ENCODE data around the gene LPP. TPM values are rescaled to one million over a fixed set of nuclear protein-coding genes. Genes with fewer than 3 reads are reported as not detected.

The LPP gene
- total RNA-seq, 4 donors from 2014 or later, result 183 to 293 (median 242) TPM

- H3K4me1 ChIP-seq, result peaks cover 0 to 12% (median 0%) of the 10 kb centered on the region in 4 donors
- H3K27me3 ChIP-seq, result no peaks in the 10 kb centered on the region
- TF ChIP-seq POLR2A (IDR thresholded peaks at IDR 0.05) (no peak), EP300 (IDR thresholded peaks at IDR 0.05) (no peak)
- TF ChIP-seq, protein P1, sequence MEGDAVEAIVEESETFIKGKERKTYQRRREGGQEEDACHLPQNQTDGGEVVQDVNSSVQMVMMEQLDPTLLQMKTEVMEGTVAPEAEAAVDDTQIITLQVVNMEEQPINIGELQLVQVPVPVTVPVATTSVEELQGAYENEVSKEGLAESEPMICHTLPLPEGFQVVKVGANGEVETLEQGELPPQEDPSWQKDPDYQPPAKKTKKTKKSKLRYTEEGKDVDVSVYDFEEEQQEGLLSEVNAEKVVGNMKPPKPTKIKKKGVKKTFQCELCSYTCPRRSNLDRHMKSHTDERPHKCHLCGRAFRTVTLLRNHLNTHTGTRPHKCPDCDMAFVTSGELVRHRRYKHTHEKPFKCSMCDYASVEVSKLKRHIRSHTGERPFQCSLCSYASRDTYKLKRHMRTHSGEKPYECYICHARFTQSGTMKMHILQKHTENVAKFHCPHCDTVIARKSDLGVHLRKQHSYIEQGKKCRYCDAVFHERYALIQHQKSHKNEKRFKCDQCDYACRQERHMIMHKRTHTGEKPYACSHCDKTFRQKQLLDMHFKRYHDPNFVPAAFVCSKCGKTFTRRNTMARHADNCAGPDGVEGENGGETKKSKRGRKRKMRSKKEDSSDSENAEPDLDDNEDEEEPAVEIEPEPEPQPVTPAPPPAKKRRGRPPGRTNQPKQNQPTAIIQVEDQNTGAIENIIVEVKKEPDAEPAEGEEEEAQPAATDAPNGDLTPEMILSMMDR (IDR thresholded peaks at IDR 0.05), result no peak
- H3K36me3 ChIP-seq, result no peaks in the 10 kb centered on the region
- no peak for DNase-seq (ENCODE audit: low spot score in 2 of 2)
- peak overlapping the region in 2 of 4 donors; percentile 45 to 55 for H3K27ac ChIP-seq
- 66 to 69% methylated on average over 8 of the region's 8 CpGs for WGBS, 2 donors
- H3K4me3 ChIP-seq, result no peak overlapping the region
- no peaks in the 10 kb centered on the region for H3K9me3 ChIP-seq
These were observed 298.3 kb downstream of the LPP start for GRCh38 chr3:188452158-188452772.

GRCh38 chr3:188453431-188454384 is 299.8 kb downstream of the LPP start:
- no peak overlapping the region for H3K27ac ChIP-seq
- H3K4me1 ChIP-seq, result peaks cover 0 to 12% (median 0%) of the 10 kb centered on the region in 4 donors
- WGBS, 2 donors, result 88 to 97% methylated on average over 6 of the region's 6 CpGs
- H3K27me3 ChIP-seq, result no peaks in the 10 kb centered on the region
- no peaks in the 10 kb centered on the region for H3K9me3 ChIP-seq
- TF ChIP-seq, protein P1 (IDR thresholded peaks at IDR 0.05), result no peak
- TF ChIP-seq POLR2A (IDR thresholded peaks at IDR 0.05), result no peak
- TF ChIP-seq EP300 (IDR thresholded peaks at IDR 0.05), result no peak
- no peak for DNase-seq (ENCODE audit: low spot score in 2 of 2)
- no peaks in the 10 kb centered on the region for H3K36me3 ChIP-seq
- no peak overlapping the region for H3K4me3 ChIP-seq

DNA sequence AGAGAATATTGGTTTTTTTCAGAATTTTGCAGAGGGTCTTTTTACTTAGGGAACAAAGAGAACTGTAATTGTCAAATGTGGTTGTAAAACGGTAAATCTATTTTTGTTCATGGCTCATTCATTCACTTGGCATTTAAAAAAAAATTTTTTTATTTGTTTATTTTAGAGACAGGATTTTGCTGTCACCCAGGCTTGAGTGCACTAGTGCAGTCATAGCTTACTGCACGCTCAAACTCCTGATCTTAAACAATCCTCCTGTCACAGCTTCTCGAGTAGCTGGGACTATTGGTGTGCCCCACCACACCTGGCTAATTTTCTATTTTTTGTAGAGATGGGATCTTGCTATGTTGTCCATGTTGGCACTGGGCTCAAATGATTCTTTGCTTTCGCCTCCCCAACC is 301.8 kb downstream of the LPP start:
- no peaks in the 10 kb centered on the region for H3K27me3 ChIP-seq
- H3K9me3 ChIP-seq, result no peaks in the 10 kb centered on the region
- WGBS, 2 donors, result 83 to 85% methylated on average over 4 of the region's 4 CpGs
- H3K4me1 ChIP-seq, result peaks cover 0 to 12% (median 0%) of the 10 kb centered on the region in 4 donors
- DNase-seq (ENCODE audit: low spot score in 2 of 2), result no peak
- TF ChIP-seq, protein P1 (IDR thresholded peaks at IDR 0.05), result no peak
- no peak for TF ChIP-seq EP300 (IDR thresholded peaks at IDR 0.05)
- TF ChIP-seq POLR2A (IDR thresholded peaks at IDR 0.05), result no peak
- H3K4me3 ChIP-seq, result no peak overlapping the region
- H3K27ac ChIP-seq, result no peak overlapping the region
- no peaks in the 10 kb centered on the region for H3K36me3 ChIP-seq

- no peak overlapping the region for H3K4me3 ChIP-seq
- H3K27ac ChIP-seq, result no peak overlapping the region
- H3K36me3 ChIP-seq, result no peaks in the 10 kb centered on the region
- 35 to 38% methylated on average over 2 of the region's 2 CpGs for WGBS, 2 donors
- H3K9me3 ChIP-seq, result no peaks in the 10 kb centered on the region
- no peaks in the 10 kb centered on the region for H3K4me1 ChIP-seq
- DNase-seq (ENCODE audit: low spot score in 2 of 2), result no peak
- TF ChIP-seq POLR2A (IDR thresholded peaks at IDR 0.05) (no peak), EP300 (IDR thresholded peaks at IDR 0.05) (no peak)
- TF ChIP-seq, protein P1 (IDR thresholded peaks at IDR 0.05), result no peak
- no peaks in the 10 kb centered on the region for H3K27me3 ChIP-seq
These were observed 304.8 kb downstream of the LPP start for GRCh38 chr3:188458756-188459155.

DNA sequence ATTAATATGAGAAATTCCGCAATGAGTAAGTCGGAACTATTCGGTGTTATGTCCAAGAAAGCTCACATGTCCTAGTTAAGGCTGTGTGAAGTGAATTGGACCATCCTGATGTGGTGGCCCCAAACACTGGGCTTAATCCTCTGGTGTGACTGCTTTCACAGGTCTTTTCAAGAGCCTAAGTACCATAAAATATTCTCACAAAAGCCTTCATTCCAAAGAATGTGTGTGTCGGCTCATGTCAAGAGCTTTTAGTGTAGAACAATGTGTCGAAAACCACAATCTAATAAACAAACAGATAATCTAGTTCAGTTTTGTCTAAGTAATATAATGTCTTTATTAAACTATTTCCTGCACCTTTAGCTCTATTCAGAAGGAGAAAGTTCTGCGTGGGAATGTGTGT is 311.4 kb downstream of the LPP start:
- Histone ChIP-seq H3K4me1 (peaks cover 0 to 18% (median 8%) of the 10 kb centered on the region in 4 donors), H3K9me3 (no peaks in the 10 kb centered on the region), H3K27me3 (no peaks in the 10 kb centered on the region), H3K27ac (no peak overlapping the region), H3K36me3 (no peaks in the 10 kb centered on the region), H3K4me3 (no peak overlapping the region)
- WGBS, 2 donors, result 77 to 86% methylated on average over 6 of the region's 6 CpGs
- TF ChIP-seq POLR2A (IDR thresholded peaks at IDR 0.05) (no peak), EP300 (IDR thresholded peaks at IDR 0.05) (no peak)
- TF ChIP-seq, protein P1 (IDR thresholded peaks at IDR 0.05), result no peak
- no peak for DNase-seq (ENCODE audit: low spot score in 2 of 2)

Data from tibial nerve (tissue), 4 donors.